GM04504 (cell line): Measurements from ENCODE around the gene PROP1.
"Not testable (repeated sequence)": the region's sequence is repeated elsewhere in the genome, so short reads cannot be mapped to it uniquely, and the experiment has no call there.

Experiments
- DNase-seq: peaks from one replicate; pipeline ENCODE4 v3.0.0-alpha.2; 2012; ENCODE audit warnings: low read depth

PROP1 gene

GRCh38 chr5:177995691-177996595 is at the start of gene PROP1:
Gene PROP1 (minus strand): TSS chr5:177996242. CDS start chr5:177995933, 309 bp downstream.
- DNase-seq = no peak

DNA sequence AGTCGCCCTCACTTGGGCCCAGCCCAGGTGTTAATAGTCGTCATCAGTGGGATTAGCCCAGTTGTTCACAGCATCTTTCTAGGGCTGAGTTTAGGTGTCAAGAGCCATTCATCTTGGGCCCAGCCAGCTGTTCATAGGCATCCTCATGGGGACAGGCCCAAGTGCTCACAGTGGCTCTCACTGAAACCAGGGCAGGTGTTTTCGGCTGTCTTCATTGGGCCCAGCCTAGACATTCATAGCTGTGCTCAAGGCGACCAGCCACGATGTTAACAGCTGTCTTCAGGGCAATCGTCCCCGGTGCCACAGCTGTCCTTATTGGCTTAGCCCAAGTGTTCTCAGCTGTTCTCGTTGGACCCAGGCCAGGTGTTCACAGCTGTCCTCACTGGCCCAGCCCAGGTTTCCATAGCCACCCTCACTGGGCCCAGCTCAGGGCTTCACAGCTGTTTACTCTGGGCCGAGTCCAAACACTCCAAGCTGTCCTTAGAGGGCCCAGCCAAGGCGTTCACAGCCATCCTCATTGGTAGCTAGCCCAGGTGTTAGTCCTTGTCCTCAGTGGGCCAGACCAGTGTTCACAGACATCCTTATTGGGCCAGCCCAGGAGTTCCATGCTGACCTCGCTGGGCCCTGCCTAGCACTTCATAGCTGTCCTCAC is 23.5 kb upstream of the PROP1 start:
- DNase-seq = not testable (repeated sequence)

DNA sequence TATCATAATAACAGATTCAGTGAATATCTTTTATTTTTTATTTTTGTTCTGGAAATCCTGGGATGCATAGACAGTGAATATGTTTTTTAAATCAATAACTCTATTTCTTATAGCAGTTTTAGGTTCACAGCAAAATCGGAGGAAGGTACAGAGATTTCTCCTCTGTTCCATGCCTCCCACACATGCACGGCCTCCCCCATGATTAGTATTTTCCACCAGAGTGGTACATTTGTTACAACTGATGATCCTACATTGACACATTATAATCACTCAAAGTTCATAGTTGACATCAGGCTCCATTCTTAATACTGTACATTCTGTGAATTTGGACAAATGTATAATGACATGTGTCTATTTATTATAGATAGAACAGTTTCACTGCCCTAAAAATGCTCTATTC is 16.7 kb upstream of the PROP1 start:
- DNase-seq = not testable (repeated sequence)

DNA sequence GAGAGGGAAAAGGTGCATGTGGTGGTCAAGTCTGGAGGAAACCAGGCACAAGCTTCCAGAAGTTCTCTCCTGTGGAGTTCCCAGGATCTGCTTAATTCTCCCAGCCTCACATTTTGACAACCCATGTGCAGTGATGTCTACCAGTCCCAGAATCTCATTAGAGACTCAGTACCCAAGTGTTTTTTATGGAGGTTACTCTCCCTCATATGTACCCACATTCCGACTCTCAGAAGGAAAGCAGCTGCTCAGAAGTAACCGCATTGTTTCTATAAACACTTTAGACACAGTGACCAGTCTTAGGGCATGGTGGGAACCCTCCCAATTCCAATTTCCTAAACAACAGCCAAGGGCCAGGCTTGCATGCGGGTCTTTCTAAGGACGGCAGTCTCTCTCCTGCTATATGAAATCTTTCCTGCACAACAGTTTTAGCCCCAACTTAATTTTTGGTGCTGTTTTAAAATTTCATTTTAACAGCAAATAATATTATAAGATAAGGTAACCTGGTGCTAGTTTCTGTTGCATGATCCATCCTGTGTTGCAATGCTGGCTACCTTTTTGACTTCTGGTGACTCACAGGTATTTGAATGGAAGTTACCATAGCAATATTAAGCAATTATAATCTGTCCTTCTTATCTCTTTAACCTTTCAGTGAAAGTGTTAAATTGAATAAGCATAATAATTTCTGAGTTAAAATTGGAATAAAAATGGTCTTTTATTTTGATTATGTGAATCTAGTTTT is 15.9 kb upstream of the PROP1 start:
- not testable (repeated sequence) for DNase-seq

DNA sequence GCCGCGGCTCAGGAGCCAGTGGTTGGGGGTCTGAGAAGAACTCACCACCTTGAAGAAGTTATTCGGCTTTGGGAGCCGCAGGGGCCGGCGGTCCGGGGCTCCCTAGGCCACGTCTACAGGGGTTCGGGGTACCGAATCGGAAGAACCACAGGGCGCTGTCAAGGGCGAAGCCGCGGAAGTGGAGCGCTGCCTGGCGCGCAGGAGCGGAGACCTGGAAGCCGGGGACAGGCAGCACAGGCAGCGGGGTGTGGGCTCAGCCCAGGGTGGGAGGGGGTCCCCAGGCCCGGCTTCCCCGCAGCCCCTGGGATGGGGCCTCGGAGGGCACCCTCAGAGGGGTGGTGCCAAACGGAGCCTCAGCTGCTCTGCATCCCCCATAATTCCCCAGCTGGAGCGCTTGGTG is 11.2 kb upstream of the PROP1 start:
- DNase-seq = not testable (repeated sequence)

DNA sequence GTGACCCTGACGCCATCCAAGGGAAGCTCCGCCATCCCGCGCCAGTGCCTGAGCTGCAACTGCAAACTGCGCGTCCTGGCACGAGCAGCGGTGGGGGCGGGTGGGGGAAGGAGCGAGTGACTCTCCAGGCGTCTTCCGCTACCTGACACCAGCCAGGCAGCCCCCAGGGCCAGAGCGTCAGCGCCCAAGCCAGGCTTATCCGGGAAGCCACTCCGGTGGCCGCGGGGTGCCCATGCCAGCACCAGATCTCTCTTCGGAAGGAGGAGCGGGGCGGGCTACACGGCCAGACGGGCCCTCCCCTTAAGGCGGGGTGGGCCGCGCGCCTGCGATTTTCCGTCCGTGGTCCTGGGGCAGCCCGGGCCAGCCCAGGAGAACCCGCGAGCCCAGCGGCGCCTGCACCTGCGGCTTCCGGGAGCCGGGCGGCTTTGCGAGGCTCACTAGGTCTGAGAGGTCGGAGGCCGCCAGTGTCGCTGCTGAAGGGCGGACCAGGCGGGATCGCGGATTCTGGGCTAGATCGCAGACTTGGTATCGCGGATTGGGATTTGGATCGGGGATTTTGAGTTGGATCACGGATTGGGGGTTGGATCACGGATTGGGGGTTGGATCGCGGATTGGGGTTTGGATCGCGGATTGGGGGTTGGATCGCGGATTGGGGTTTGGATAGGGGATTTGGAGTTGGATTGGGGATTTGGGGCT is 10.6 kb upstream of the PROP1 start:
- not testable (repeated sequence) for DNase-seq

DNA sequence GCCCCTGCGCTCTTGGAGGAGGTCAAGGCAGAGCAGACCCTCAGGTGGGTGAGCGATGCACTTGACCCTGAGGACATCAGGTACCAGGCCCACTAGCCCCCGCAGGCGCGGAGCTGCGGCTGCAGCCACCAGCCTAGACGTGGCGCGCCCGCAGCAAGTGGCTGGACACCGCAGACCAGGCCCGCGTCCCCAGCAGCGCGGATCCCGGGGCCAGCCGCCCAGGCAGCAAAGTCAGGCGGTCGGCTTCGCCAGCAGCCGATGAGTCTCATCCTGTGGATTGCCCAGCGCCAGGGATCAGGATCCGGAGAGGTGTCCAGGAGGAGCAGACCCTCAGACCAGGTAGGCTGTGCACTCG is 10.1 kb upstream of the PROP1 start:
- DNase-seq = not testable (repeated sequence)

- no peak for DNase-seq
Observed at GRCh38 chr5:177997846-177998245, 1.8 kb upstream of the PROP1 start.

DNA sequence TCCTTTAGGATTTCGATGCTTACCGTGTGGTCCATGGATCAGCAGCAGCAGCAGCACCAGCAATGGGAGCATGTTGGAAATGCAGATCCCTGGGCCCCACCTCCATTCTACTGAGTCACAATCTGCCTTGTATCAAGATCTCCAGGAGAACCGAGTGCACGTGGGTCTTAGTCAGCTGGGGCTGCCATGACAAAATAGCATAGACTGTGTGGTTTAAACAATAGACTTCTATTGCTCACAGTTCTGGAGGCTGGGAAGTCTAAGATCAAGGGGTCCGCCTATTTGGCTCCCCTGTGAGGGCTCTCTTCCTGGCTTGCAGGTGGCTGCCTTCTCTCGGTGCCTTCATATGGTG is 1.3 kb upstream of the PROP1 start:
- no peak for DNase-seq

DNA sequence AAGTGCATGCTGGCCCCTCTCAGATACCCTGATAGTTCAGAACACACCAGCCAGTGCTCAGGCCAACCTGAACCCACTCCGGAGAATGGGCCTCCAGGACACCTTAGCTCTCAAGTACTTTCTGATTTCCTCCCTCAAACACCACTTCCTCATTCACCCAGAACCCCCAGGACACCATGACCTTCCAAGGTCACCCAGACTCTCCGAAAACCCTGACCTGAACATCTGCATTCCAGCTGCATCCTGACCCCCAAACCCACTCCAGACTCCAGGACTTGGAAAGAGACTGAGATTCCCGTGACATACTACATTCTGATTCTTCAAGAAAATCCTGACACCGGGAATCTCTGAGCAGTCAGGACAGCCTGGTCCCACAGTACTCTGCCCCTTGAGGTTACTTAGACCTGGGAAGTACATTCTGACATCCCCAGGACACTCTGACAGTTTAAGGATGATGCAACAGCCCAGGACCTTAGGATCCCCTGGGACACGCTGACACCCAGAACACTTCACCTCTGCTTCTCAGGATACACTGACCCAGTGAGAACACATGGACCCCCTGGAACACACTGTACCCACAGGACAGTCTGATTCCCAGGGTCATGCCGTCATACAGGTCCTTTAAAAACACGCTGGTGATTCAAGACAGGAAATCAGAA is 747 bp upstream of the PROP1 start:
- no peak for DNase-seq

- DNase-seq = no peak
Observed at GRCh38 chr5:177994561-177995190, 1.4 kb downstream of the PROP1 start.

GRCh38 chr5:177994063-177994462 is 2.0 kb downstream of the PROP1 start:
- DNase-seq = no peak

DNA sequence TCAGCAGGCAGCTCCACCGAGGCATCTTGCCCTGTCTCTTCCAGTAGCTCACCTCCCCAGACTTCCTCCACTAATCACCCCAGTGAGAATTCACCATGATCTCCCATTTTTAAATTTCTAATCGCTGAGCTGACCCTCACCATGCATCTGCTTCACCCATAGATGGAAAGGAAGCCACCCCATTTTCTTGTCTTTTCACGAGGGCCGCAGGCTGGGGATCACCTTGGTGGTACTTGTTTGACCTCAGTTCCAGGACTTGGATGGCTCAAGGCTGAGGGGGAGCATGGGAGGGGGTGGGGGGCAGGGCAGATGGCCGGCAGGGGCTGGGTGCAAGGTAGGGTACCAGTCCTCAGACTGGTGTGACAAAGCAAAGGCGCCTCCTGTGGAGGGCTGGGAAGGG is 3.6 kb downstream of the PROP1 start:
- no peak for DNase-seq

GRCh38 chr5:177988989-177989625 is 6.9 kb downstream of the PROP1 start:
- no peak for DNase-seq

GRCh38 chr5:177987326-177987725 is 8.7 kb downstream of the PROP1 start:
- DNase-seq = no peak

GRCh38 chr5:177985430-177986040 is 10.5 kb downstream of the PROP1 start:
- no peak for DNase-seq

DNA sequence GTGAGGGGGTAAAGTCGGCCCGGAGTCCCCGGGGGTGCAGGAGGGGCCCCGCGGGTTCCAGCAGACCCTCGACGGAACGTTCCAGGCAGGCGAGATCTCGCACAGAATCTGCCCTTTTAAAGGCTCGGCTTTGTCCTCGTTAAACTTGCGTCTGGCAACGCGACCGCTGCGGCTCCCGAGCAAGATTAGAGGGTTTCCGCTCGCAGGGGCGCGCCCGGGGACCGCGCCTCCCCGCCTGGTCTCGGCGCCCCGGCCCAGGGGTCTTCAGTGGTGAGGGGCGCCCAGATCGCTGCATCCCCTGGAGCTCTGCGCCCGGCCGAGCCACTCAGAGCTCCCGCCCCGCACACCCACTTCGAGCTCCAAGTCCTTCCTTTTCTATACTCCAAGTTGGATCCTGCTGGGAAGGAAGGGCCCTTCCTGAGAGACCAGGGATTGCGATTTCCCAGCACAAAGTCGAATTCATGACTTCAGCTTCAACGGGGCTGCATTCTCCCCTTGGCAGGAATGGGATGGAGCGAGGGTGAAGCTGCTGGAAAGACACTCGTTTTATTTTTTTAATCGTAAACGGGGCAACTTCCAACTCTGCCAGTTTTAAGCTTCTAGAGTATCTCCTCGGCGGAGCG is 11.3 kb downstream of the PROP1 start:
- no peak for DNase-seq

- no peak for DNase-seq
Observed at GRCh38 chr5:177983763-177984583, 12.1 kb downstream of the PROP1 start.

DNA sequence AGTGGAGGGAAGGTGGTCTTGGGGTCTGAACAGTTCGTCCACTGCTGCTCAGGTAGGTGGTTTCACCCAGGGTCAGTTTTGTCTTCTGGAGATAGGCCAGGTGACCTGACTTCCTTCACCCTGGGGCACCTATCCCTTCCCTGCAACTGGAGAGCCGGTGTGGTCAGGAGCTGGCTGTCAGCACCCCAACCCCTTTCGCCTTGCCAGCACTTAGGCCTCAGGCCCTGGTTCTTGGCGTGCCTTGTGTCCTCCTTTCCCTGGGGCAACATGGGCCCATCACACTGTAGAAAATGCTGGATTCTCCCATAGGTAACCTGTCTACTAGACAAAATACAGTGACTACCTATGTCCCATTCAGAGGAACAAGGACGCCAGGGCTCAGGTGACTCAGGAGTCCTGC is 13.1 kb downstream of the PROP1 start:
- DNase-seq = no peak
